ENCODE data around the gene SLC26A2. TPM values are rescaled to one million over a fixed set of nuclear protein-coding genes. Genes with fewer than 3 reads are reported as not detected.

SLC26A2 gene
- total and polyA plus RNA-seq, 4 donors, result 5.8 to 25.6 (median 14.1) TPM

GRCh38 chr5:149917073-149917676, 43.4 kb upstream of the SLC26A2 start:
- H3K27ac ChIP-seq (ENCODE audit: low read depth in 1 of 2, low read length in 1 of 2), result no peak overlapping the region
- no peak for ATAC-seq (ENCODE audit: insufficient read depth, low FRiP score)
- TF ChIP-seq CTCF (IDR thresholded peaks at IDR 0.05; ENCODE audit: control extremely low read depth, extremely low read depth), result no peak
- no peaks in the 10 kb centered on the region for H3K27me3 ChIP-seq (ENCODE audit: control insufficient read depth in 3 of 3, insufficient read depth in 3 of 3, low read length in 2 of 3)
- peaks cover 0 to 3% (median 0%) of the 10 kb centered on the region in 5 donors for H3K4me1 ChIP-seq (ENCODE audit: control insufficient read depth in 5 of 5, insufficient read depth in 5 of 5, low read length in 5 of 5)
- H3K9me3 ChIP-seq (ENCODE audit: control insufficient read depth in 4 of 4, insufficient read depth in 3 of 4, low read length in 3 of 4), result no peaks in the 10 kb centered on the region
- no peak for DNase-seq
- no peak overlapping the region for H3K9ac ChIP-seq (ENCODE audit: insufficient read depth in 1 of 2, low read length in 2 of 2)
- H3K4me3 ChIP-seq, result no peak overlapping the region
- H3K36me3 ChIP-seq (ENCODE audit: control insufficient read depth in 4 of 4, insufficient read depth in 4 of 4, low read length in 4 of 4), result no peaks in the 10 kb centered on the region
- WGBS, 2 donors, result 73 to 83% methylated on average over 6 of the region's 6 CpGs

- no peak overlapping the region for H3K9ac ChIP-seq (ENCODE audit: insufficient read depth in 1 of 2, low read length in 2 of 2)
- no peak overlapping the region for H3K4me3 ChIP-seq
- H3K4me1 ChIP-seq (ENCODE audit: control insufficient read depth in 5 of 5, insufficient read depth in 5 of 5, low read length in 5 of 5), result peaks cover 0 to 9% (median 0%) of the 10 kb centered on the region in 5 donors
- no peaks in the 10 kb centered on the region for H3K36me3 ChIP-seq (ENCODE audit: control insufficient read depth in 4 of 4, insufficient read depth in 4 of 4, low read length in 4 of 4)
- H3K27ac ChIP-seq (ENCODE audit: low read depth in 1 of 2, low read length in 1 of 2), result no peak overlapping the region
- H3K27me3 ChIP-seq (ENCODE audit: control insufficient read depth in 3 of 3, insufficient read depth in 3 of 3, low read length in 2 of 3), result no peaks in the 10 kb centered on the region
- ATAC-seq (ENCODE audit: insufficient read depth, low FRiP score) (no peak), DNase-seq (no peak)
- no peak for TF ChIP-seq CTCF (IDR thresholded peaks at IDR 0.05; ENCODE audit: control extremely low read depth, extremely low read depth)
- WGBS, 2 donors, result 97 to 98% methylated on average over 3 of the region's 3 CpGs
- no peaks in the 10 kb centered on the region for H3K9me3 ChIP-seq (ENCODE audit: control insufficient read depth in 4 of 4, insufficient read depth in 3 of 4, low read length in 3 of 4)
These were observed 39.0 kb upstream of the SLC26A2 start for GRCh38 chr5:149921597-149921996.

DNA sequence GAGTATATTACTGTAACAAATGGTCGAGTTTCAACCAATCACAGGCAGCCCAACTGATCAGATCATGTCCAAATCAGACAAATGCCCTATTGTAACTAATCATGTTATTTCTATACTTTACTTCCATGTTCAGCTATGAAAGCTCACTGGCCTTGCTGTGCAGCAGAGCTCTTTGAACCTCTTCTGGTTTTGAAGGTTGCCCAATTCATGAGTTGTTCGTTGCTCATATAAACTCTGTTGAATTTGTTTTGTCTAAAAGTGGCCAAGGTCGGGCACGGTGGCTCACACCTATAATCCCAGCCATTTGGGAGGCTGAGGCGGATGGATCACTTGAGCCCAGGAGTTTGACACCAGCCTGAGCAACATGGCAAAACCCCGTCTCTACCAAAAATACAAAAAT, 37.6 kb upstream of the SLC26A2 start:
- H3K4me3 ChIP-seq, result no peak overlapping the region
- WGBS, 2 donors, result 94 to 95% methylated on average over 6 of the region's 6 CpGs
- no peak overlapping the region for H3K27ac ChIP-seq (ENCODE audit: low read depth in 1 of 2, low read length in 1 of 2)
- H3K36me3 ChIP-seq (ENCODE audit: control insufficient read depth in 4 of 4, insufficient read depth in 4 of 4, low read length in 4 of 4), result no peaks in the 10 kb centered on the region
- ATAC-seq (ENCODE audit: insufficient read depth, low FRiP score) (no peak), DNase-seq (no peak)
- no peak for TF ChIP-seq CTCF (IDR thresholded peaks at IDR 0.05; ENCODE audit: control extremely low read depth, extremely low read depth)
- no peaks in the 10 kb centered on the region for H3K27me3 ChIP-seq (ENCODE audit: control insufficient read depth in 3 of 3, insufficient read depth in 3 of 3, low read length in 2 of 3)
- H3K9ac ChIP-seq (ENCODE audit: insufficient read depth in 1 of 2, low read length in 2 of 2), result no peak overlapping the region
- no peaks in the 10 kb centered on the region for H3K9me3 ChIP-seq (ENCODE audit: control insufficient read depth in 4 of 4, insufficient read depth in 3 of 4, low read length in 3 of 4)
- peaks cover 0 to 9% (median 0%) of the 10 kb centered on the region in 5 donors for H3K4me1 ChIP-seq (ENCODE audit: control insufficient read depth in 5 of 5, insufficient read depth in 5 of 5, low read length in 5 of 5)

DNA sequence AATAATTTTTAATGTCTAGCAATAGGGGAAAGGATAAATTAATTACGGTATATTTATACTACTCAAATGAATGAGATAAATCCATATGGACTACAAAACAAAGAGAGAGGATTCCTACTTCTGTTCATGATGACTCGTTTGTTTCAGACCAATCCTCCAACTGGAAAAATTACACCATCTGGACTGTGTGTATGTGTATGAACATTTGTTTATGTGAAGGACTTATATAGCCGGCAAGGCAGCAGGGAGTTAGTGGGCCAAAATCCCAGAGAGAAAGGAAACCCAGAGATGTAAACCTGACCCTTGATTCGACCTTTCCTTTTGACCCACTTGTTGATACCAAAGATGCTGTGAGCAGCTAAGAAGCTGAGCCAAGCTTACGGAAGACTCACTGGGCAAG, 36.1 kb upstream of the SLC26A2 start:
- WGBS, 2 donors, result 84 to 93% methylated on average over 5 of the region's 5 CpGs
- no peak overlapping the region for H3K27ac ChIP-seq (ENCODE audit: low read depth in 1 of 2, low read length in 1 of 2)
- H3K27me3 ChIP-seq (ENCODE audit: control insufficient read depth in 3 of 3, insufficient read depth in 3 of 3, low read length in 2 of 3), result no peaks in the 10 kb centered on the region
- H3K4me3 ChIP-seq, result no peak overlapping the region
- TF ChIP-seq CTCF (IDR thresholded peaks at IDR 0.05; ENCODE audit: control extremely low read depth, extremely low read depth), result no peak
- no peaks in the 10 kb centered on the region for H3K9me3 ChIP-seq (ENCODE audit: control insufficient read depth in 4 of 4, insufficient read depth in 3 of 4, low read length in 3 of 4)
- peak in 2 of 3 donors; percentile 78 to 80 for DNase-seq
- H3K4me1 ChIP-seq (ENCODE audit: control insufficient read depth in 5 of 5, insufficient read depth in 5 of 5, low read length in 5 of 5), result peaks cover 0 to 9% (median 0%) of the 10 kb centered on the region in 5 donors
- H3K36me3 ChIP-seq (ENCODE audit: control insufficient read depth in 4 of 4, insufficient read depth in 4 of 4, low read length in 4 of 4), result no peaks in the 10 kb centered on the region
- H3K9ac ChIP-seq (ENCODE audit: insufficient read depth in 1 of 2, low read length in 2 of 2), result no peak overlapping the region
- no peak for ATAC-seq (ENCODE audit: insufficient read depth, low FRiP score)

All from lung (tissue), 12 donors.